NK-92 (cell line): ENCODE data around the gene IKZF1.
"Not testable (repeated sequence)": the region's sequence is repeated elsewhere in the genome, so short reads cannot be mapped to it uniquely, and the experiment has no call there.

Source experiments
- DNase-seq: peaks from one replicate; lab custom pipeline; 2025; ENCODE audit not compliant: unreplicated experiment; lab: John Stamatoyannopoulos, UW

IKZF1 gene

DNA sequence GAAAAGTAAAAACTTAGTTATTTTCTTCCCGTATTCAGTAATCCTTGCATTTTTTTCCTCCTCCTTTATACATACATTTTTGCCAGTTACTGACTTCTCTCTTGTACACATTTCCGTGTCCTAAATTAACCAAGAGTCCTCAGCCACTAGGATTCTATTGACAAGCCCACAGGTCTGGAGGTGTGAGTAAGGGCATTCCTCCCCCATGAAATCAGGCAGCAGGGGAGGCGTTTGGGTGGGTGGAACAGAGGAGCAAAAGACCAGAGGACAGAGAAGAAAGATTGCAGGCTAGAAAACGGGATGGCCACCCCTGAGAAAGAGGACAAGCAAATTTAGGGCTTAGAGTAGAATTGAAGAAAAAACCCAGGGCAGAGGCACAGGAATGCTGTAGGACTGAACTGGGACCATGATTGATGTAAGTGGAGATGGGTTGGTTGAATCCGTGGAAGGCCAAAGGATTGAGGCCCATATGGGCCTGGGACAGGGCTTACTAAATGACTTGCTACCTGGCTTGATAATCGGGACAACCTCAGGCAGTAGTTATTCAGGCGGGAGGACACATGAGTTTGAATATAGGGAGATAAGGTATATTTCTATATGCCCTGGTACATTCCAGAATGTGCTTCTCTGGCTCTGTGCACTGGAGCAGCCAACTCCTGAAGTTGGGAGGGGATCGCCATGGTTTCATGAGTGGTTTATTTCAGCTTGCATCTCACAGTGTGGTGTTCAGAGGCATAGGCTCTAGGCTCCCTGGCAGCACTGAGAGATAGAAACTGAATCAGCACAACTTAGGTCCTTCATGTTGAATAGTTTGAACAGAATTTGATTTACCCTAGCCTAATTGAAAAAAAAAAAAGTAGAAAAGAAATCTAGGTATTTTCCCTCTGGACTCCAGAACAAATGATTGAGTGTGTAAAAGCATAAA, 28.0 kb downstream of the IKZF1 start:
- no peak for DNase-seq

DNA sequence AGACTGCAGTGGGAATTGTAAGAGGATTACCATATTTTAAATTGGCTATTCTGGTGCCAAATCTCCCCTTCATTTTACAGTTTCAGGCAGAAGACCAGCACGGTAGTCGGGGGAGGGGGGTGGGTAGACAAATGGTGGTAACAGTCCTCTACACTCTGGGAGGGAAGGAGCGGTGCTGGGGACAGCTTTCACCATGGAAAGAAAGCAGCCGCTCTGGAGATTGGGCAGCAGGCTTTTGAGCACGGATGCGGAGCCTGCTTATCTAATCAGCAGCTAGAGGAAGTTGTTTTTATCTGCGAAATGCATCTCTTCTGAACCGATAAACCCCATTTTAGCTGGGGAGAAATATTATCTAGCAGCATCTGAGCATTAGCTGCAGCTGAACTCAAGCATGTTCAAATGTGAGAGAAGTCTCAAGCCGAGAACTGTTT, 28.7 kb downstream of the IKZF1 start:
- DNase-seq = no peak

DNA sequence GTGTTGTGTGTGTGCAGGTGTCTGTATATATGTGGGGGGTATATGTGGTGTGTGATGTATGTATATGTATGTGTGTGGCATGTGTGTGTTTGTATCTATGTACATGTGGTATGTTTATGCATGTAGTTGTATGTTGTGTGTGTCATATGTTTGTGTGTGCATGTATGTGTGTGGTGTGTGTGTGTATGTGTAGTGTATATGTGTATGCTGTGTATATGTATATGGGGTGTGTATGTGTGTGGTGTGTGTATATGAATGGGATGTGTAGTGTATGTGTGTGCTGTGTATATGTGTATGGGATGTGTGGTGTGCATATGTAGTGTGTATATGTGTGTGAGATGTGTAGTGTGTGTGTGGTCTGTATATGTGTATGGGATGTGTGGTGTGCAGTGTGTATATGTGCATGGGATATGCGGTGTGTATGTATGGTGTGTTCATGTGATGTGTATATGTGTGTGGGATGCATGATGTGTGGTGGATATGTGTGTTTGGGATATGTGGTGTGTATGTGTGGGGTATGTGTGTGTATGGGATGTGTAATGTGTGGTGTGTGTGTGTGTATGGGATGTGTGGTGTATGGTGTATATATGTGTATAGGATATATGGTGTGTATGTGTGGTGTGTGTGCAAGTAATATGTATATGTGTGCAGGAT, 30.0 kb downstream of the IKZF1 start:
- no peak for DNase-seq

DNA sequence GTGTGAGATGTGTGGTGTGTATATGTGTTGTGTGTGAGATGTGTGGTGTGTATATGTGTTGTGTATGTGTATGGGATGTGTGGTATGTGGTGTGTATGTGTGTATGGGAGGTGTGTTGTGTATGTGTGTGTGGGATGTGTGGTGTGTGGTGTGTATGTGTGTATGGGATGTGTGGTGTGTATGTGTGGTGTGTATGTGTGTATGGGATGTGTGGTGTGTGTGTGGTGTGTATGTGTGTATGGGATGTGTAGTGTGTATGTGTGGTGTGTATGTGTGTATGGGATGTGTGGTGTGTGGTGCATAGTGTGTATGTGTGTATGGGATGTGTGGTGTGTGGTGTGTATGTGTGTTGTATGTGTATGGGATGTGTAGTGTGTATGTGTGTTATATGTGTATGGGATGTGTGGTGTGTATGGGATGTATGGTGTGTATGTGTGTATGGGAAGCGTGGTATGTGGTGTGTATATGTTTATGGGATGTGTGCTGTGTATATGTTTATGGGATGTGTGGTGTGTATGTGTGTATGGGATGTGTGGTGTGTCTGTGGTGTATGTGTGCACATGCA, 30.8 kb downstream of the IKZF1 start:
- no peak for DNase-seq

DNA sequence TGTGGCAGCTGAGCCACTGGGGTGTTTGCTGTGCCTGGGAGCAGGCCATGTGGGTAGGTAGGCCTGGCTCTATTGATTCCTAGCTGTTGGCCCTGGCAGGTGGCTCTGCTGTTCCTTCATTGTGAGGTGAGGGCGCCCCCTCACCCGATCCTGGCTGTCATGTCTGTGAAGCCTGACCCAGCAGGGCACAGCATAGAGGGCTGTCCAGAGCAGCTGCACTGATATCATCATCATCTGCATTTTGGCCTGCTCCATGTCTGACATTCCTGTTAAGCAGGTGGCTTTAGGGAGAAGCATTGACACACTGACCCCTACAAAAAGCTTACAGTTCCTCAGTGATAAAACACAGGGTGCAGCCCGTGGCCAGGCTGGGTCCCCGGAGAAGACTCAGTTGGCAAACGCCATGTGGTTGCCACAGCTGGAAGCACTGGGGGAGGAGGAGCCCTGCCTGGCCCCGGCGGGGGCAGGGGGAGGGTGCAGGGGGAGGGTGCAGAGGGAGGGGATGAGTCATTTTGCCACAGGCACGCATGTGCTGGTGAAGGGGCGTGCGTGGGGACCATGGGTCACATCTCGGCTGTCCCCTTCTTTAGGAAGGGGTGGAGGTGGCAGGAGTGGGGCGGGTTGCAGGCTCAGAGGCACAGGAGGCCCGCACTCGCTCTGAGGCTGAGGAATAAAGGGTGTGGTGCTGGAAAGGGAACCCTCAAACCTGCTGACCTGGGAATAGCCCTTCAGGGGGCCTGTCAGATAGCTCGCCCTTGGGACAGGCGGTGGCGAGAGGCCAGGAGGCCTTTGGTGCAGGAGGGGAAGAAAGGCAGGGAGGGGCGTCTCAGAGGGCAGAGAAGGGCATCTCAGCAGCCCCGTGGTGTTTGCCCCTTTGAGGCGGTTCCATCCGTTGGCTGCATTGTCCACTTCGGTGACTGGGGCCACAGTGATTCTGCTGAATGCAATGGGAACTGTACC, 31.6 kb downstream of the IKZF1 start:
- no peak for DNase-seq

DNA sequence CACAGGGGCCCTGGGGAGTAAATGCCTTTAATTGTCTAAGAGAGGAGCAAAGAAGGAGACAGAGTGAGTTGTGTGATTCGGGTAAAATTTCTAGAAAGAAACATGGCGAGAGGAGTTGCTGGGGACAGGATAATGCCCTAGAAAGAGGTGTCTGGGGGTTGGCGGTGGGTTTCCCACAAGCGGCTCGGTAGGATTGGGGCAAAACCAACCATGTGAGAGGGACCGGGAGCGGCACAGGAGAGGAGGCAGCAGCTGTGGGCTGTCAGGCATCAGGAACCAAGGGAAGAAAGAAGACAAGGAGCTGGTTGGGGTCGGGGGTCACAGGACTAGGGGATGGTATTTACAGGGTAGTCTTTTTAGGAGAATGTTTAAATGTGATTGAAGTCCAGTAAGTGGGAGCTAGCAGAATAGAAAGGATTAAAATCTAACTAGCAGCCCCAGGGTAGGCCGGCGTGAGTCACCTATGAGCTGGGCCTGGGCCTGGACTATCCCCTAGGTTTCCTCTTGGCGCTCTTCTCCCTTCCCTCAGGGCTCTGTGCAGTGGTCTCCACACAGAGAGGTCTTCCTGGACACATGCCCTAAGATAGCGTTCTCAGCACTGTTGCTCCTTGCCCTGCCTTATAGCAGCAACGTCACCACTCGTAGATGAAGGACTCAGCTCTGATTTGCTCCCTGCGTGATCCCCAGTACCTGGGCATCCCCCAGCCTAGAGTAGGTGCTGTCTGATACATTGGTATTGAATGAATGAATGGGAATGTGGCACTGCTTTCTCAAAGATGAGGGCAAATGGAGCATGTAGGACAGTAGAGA, 32.6 kb downstream of the IKZF1 start:
- DNase-seq = no peak

DNA sequence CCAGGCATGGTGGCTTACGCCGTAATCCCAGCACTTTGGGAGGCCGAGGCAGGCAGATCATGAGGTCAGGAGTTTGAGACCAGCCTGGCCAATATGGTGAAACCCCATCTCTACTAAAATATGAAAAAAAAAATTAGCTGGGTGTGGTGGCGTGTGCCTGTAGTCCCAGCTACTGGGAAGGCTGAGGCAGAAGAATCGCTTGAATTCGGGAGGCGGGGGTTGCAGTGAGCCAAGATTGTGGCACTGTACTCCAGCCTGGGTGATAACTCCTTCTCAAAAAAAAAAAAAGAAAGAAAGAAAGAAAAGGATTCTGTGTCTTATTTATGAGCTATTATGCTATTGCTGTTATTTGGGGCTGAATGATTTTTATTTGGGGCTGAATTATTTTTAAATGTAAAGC, 35.0 kb downstream of the IKZF1 start:
- DNase-seq = not testable (repeated sequence)

DNA sequence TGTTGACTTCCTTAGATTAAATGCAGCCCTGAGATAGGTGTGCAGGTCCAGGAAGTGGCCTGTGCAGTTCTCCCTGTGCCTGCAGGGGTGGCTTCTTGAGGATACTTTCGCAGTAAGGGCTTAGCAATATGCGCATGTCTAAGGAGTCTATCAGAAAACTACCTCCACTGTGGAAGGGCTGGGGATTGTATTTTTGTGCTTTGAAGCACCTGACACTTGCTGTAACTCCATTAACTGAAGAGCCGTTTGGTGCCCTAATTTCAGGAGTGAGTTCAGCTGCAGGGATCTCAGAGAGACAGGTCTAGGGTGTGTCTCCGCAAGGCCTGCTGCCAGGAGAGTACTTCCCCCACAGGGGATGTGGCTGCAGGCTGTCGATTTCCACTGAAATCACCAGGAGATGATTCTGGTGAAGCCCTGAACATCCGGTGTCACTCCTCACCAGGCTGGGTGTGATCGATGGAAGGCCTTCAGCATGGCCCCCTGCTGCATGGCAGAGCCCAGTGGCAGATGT, 35.5 kb downstream of the IKZF1 start:
- DNase-seq = no peak

DNA sequence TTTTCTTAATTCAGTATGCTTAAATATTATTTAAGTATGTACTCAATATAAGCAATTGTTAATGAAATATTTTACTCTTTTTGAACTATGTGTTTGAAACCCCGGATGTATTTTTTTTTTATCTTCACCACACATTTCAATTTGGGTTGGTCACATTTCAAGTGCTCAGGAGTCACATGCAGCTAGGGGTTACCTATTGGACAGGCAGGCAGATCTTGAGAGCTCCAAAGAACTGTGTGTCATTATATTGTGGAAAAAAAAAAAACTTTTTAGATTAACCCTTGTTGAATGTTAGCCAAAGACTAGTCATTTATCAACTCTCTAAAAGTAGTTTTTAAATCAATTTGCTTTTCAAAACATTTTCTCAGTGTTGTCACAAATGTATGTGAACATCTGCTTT, 37.2 kb downstream of the IKZF1 start:
- no peak for DNase-seq

DNA sequence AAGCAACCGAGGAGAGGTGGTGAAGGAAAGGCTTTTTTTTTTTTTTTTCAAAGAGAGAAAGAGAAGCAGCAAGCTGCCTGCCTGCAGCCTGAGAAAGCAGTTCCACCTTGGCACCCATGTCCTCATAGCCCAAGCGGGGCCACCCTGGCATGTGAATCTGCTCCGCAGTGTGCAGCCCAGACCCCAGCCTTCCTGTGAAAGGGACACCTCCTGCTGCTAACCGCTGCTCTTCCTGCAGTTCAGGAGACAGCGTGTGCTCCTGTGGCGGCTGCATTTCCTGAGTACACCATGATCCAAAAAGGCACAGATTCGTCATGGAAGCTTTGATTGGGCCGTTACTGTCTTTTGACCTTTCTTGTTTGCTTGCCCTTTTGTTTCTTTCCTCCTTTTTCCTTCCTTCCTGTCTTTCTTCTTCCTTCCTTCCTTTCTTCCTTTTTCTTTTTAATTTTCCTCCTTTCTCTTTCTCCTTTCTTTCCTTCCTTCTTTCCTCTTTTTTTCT, 38.1 kb downstream of the IKZF1 start:
- DNase-seq = no peak

DNA sequence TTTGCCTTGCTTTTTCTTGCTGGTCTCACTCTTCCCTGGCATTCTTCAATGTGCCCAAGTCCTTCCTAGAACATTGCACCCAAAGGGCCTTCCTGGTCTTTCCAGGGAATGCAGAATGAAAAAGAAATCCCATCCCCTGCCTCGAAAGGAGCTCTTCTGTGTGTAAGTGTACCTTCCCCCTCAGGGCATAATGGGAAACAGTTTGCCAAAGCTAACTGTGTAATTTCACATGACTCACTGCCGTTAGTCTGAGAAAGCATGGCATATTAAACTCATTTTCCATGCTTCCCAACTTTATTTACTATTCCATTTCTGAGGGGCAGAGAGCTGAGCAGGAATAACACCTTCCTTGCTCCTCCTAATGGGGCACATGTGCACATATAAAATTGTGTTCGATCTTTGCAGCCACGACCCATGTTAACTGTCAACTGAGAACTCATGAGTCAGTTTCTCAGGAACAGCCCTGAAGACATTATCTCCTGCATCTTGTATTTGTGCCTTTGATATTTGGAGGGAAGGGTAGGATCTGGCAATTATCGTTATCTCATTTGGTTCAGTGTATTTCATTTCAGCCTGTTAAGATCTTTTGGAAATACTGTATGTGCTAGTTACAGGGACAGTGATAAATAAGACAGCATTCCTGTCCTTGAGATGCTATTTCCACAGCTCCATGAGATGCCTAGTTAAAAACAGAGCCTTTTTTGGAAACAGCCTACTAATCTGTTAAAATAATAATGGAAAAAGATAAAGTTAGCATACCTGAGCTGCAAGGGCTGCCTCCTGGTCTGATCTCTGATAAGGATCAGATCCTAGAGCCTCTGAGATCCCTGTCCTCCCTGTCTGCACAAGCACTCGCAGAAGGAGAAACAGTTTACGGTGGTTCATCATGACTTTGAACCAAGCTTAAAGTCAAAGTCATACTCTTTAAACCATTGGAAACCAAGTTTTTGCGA, 42.3 kb downstream of the IKZF1 start:
- no peak for DNase-seq

DNA sequence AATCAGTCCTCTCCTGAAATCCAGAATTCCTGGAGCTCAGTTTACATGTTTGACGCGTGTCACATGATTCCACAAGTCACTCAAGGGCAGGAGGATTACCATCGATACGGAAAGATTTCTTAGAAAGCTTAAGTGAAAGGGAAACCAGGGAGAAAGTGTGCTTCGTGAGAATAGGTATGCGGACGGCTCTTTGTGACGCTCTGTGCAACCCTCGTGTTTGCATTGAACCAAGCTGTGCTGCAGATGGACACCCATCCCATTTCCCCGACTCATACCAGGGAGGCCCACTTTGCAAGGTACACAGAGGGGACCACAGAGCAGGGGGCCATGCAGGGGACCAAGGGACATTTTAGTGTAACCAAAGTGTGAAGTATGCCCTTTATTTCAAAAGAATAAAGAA, 43.2 kb downstream of the IKZF1 start:
- no peak for DNase-seq

DNA sequence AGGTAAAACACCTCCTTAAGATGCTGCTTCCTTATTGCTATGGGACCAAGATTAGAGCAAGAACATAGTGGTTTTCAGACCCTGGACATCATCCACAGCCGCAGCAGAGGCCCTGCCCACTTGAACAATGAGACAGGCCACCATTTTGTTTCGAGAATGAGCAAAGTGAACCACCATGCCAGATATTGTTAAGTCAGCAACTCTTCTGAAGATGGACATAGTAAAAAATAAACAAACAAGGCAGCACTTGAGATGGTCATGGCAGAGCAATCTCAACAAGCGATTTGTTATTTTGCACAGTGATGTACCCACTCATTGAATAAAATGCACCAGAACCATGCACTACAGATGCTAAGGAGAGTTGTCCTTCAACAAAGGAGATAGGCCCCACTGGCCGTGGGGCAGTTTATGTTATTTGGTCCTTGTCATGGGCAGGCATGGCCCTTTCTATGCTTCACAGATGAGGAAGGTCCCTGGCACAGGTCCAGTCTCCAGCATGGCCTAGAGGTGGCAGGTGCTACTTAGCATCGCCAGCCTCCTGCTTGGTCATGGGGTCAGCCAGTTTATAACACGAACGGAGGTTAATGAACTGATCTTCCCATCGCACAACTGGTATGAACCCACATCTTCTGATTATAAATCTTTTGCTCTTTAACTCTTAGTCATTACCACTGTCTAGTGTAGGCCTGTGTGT, 44.1 kb downstream of the IKZF1 start:
- DNase-seq = no peak

DNA sequence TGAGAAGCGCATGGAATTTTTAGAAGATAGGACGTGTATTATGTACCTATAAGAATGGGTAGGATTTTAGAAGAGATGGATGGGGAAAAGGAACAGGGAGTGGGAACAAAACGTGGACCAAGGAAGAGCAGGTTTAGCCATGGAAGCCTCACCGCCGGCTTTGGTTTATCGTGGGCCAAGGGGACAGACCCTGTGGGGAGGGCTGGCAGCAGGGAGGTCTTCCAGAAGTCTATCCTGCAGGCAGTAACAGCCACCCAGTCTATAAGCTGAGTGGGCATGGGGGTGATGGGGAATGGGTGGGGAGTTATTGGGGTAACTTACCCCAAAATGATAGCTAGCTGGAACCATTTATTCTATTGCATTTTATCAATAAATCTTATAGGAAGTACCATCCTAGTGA, 44.9 kb downstream of the IKZF1 start:
- no peak for DNase-seq

DNA sequence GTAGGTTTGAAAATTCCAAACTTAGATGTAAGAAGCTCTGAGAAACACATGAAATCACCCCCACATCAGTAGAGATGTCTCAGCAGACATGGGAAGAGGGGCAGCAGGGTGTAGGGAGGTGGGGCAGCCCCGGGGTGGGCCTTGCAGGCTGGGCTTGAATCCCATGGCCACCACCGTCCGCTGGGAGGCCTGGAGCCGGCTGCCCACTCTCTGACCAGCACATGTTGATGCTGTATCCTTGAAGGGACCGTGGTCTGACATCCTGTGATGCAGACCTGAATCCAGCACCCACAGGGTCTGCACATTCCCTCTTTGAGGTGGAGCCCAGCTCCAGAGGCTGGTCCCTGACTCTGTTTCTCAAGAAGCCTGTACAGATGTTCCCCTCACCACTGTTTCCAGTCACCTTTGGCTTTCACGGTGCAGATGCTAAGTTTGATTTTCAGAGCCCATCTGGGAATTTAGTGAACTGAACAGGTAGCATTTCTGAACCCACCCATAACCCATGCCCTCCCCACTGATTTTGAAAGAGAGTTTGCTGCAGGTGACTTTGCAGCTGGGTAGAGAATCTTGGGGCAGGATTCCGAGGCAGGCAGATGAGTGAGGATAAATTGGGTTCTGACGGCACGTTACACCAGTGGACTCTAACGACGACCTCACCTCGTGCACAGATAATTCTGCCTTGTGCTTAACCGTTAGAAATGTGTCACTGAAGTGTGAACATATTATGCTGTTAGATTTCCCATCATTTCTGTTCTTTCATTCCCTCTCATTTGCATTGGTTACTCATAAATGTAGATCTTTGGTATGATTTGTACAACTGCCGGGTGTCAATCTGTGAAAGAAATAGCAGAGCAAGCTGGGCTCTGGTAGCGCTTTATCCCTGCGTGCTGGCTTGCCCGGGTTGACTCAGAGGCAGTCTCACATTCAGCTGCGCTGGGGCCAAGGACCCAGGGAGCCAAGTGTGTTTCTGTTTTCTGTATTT, 45.7 kb downstream of the IKZF1 start:
- DNase-seq = no peak

DNA sequence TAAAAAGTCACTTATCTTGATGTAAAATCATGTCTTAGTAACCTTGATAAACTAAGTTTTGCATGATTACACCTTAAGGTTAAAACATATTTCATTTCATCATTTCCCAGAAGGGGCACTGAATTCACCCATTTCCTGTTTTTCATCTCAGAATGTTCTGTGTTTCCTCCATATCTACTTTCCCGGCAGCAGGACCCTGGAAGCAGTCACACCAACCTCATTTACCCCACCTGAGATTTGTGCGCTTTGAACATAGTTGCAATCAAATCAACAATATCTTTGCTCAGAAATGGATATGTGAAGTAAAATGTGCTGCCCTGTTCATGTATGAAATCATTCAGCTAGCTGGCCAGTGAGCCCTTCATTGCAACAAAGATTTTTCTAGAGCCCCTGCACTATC, 46.8 kb downstream of the IKZF1 start:
- no peak for DNase-seq

DNA sequence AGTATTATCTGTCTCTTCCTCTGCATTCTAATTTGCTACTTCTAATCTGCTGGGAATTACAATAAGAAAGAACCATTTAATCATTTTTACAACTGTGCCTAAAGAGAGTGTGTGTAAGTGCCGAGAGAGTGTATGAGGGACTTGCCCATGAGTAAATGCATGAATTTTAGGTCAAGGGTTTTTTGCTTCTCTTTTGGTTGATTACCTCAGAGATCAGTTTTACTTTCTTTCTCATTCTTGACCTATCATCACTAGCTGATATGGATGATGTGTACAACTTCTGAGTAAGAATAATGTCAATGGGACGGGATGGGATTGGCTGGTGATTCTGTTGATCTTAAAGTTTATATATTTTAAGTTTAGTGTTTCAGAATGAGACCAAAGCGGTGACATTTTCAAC, 47.8 kb downstream of the IKZF1 start:
- no peak for DNase-seq
